ENCODE results near the gene PGM3.

Gene PGM3

DNA sequence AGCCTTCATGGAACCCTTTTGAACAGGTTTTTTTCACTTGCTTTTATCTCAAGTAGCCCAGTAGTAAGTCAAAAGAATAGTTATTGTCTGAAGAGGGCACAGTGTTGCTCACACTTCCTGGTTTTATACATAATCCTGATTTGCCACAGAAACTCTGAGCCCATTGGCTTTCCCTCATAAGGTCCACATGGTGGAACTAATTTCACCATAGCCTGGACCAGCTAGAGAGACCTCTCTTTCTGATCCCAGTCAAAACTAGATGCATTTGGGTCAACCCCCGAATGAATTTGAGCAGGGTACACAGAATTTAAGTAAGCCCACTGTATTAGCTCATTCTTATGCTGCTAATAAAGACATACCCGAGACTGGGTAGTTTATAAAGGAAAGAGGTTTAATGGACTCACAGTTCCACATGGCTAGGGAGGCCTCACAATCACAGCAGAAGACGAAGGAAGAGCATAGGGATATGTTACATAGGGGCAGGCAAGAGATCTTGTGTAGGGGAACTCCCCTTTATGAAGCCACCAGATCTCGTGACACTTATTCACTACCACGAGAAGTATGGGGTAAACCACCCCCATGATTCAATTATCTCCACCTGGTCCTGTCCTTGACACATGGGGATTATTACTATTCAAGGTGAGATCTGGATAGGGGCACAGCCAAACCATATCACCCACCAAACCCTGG is 6.3 kb upstream of the PGM3 start:
- no peak overlapping the region for H2BK12ac ChIP-seq (ENCODE audit: low read length)
- no peak overlapping the region for H3K14ac ChIP-seq (ENCODE audit: low read length)
- H3K4me3 ChIP-seq (ENCODE audit: low read length in 2 of 2): no peak overlapping the region
- H2AK5ac ChIP-seq (ENCODE audit: low read depth, low read length): no peak overlapping the region
- no peak overlapping the region for H4K91ac ChIP-seq (ENCODE audit: low read depth, low read length, poor library complexity)
- no peaks in the 10 kb centered on the region for H3K79me1 ChIP-seq (ENCODE audit: low read depth, low read length)
- no peak overlapping the region for H3K4ac ChIP-seq (ENCODE audit: low read length)
- H2BK15ac ChIP-seq (ENCODE audit: low read length): no peak overlapping the region
- no peak overlapping the region for H3K27ac ChIP-seq (replicated peaks; ENCODE audit: low read length)
- H2AFZ ChIP-seq (ENCODE audit: low read length): no peak overlapping the region
- DNase-seq (ENCODE audit: low spot score): no peak
- no peak overlapping the region for H3K23ac ChIP-seq (ENCODE audit: low read depth, low read length, poor library complexity)
- H2BK5ac ChIP-seq (ENCODE audit: low read length): no peak overlapping the region
- H4K8ac ChIP-seq (ENCODE audit: low read depth, low read length): no peak overlapping the region
- no peak overlapping the region for H3K4me2 ChIP-seq (ENCODE audit: insufficient read depth, low read length, poor library complexity, severe bottlenecking)
- H3K9me3 ChIP-seq (replicated peaks in 1 of 2; ENCODE audit: control insufficient read depth in 2 of 2, insufficient read depth in 1 of 2, low read depth in 1 of 2, low read length in 2 of 2): no peaks in the 10 kb centered on the region
- no peak overlapping the region for H3K18ac ChIP-seq (ENCODE audit: low read length)
- peaks cover 6 to 32% of the 10 kb centered on the region in 2 donors for H3K36me3 ChIP-seq (replicated peaks in 1 of 2; ENCODE audit: control insufficient read depth in 2 of 2, insufficient read depth in 2 of 2, low read length in 2 of 2)
- H3K4me1 ChIP-seq (ENCODE audit: control insufficient read depth in 2 of 2, insufficient read depth in 1 of 2, low read depth in 1 of 2, low read length in 2 of 2): peaks cover 0 to 2% of the 10 kb centered on the region in 2 donors
- no peak overlapping the region for H2BK120ac ChIP-seq (ENCODE audit: low read depth, low read length)
- no peak overlapping the region for H3K9ac ChIP-seq (ENCODE audit: low read depth, low read length, poor library complexity)
- WGBS, 2 donors (ENCODE audit: extremely low coverage in 2 of 2, insufficient read length in 2 of 2, insufficient replicate concordance in 1 of 2): no CpG with 5 or more reads among the region's 5 CpGs
- H3K27me3 ChIP-seq (ENCODE audit: control insufficient read depth in 3 of 3, insufficient read depth in 3 of 3, low read depth in 1 of 3, low read length in 3 of 3): no peaks in the 10 kb centered on the region

DNA sequence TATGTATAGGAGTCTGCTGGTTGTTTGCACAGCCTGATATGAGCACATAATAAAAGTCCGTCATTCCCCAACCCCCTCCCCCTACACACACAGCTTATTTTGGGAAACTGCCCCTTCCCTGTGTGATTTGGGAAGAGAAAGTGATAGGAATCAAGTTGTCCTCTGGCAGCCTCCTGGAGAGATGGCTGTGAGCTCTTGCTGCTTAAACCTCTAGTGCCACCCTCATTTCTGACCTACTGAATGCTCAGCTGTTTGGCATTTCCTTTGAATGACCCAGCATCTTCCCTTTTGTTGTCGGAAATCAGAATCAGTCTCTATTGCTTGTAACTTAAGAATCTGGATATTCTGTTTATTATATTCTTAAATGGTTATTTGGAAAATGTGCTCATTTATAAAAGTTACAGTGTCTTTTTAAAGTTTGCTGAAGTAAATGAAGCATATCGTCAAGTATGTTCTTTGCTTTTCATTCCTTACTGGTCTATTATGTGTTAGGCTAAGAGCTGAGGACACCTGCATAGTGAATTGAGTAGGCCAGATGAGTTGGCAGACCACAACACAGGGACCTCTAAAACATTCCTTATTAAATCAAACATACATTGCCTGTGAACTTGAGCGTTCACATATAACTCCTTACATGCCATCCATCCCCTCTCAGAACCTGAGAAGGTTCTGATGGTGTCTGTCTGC is 5.6 kb upstream of the PGM3 start:
- H2AFZ ChIP-seq (ENCODE audit: low read length): no peak overlapping the region
- H3K9ac ChIP-seq (ENCODE audit: low read depth, low read length, poor library complexity): no peak overlapping the region
- no peaks in the 10 kb centered on the region for H3K79me1 ChIP-seq (ENCODE audit: low read depth, low read length)
- H3K4me2 ChIP-seq (ENCODE audit: insufficient read depth, low read length, poor library complexity, severe bottlenecking): no peak overlapping the region
- H3K27me3 ChIP-seq (ENCODE audit: control insufficient read depth in 3 of 3, insufficient read depth in 3 of 3, low read depth in 1 of 3, low read length in 3 of 3): no peaks in the 10 kb centered on the region
- no peak overlapping the region for H3K4me3 ChIP-seq (ENCODE audit: low read length in 2 of 2)
- no peak overlapping the region for H4K8ac ChIP-seq (ENCODE audit: low read depth, low read length)
- no peak overlapping the region for H2BK15ac ChIP-seq (ENCODE audit: low read length)
- peaks cover 2 to 5% of the 10 kb centered on the region in 2 donors for H3K4me1 ChIP-seq (ENCODE audit: control insufficient read depth in 2 of 2, insufficient read depth in 1 of 2, low read depth in 1 of 2, low read length in 2 of 2)
- no peak overlapping the region for H3K23ac ChIP-seq (ENCODE audit: low read depth, low read length, poor library complexity)
- DNase-seq (ENCODE audit: low spot score): no peak
- no CpG with 5 or more reads among the region's 4 CpGs for WGBS, 2 donors (ENCODE audit: extremely low coverage in 2 of 2, insufficient read length in 2 of 2, insufficient replicate concordance in 1 of 2)
- no peak overlapping the region for H2AK5ac ChIP-seq (ENCODE audit: low read depth, low read length)
- no peaks in the 10 kb centered on the region for H3K9me3 ChIP-seq (replicated peaks in 1 of 2; ENCODE audit: control insufficient read depth in 2 of 2, insufficient read depth in 1 of 2, low read depth in 1 of 2, low read length in 2 of 2)
- H3K4ac ChIP-seq (ENCODE audit: low read length): no peak overlapping the region
- no peak overlapping the region for H3K14ac ChIP-seq (ENCODE audit: low read length)
- peaks cover 6 to 32% of the 10 kb centered on the region in 2 donors for H3K36me3 ChIP-seq (replicated peaks in 1 of 2; ENCODE audit: control insufficient read depth in 2 of 2, insufficient read depth in 2 of 2, low read length in 2 of 2)
- H2BK12ac ChIP-seq (ENCODE audit: low read length): no peak overlapping the region
- H3K27ac ChIP-seq (replicated peaks; ENCODE audit: low read length): no peak overlapping the region
- no peak overlapping the region for H2BK5ac ChIP-seq (ENCODE audit: low read length)
- H3K18ac ChIP-seq (ENCODE audit: low read length): no peak overlapping the region
- no peak overlapping the region for H2BK120ac ChIP-seq (ENCODE audit: low read depth, low read length)
- no peak overlapping the region for H4K91ac ChIP-seq (ENCODE audit: low read depth, low read length, poor library complexity)

DNA sequence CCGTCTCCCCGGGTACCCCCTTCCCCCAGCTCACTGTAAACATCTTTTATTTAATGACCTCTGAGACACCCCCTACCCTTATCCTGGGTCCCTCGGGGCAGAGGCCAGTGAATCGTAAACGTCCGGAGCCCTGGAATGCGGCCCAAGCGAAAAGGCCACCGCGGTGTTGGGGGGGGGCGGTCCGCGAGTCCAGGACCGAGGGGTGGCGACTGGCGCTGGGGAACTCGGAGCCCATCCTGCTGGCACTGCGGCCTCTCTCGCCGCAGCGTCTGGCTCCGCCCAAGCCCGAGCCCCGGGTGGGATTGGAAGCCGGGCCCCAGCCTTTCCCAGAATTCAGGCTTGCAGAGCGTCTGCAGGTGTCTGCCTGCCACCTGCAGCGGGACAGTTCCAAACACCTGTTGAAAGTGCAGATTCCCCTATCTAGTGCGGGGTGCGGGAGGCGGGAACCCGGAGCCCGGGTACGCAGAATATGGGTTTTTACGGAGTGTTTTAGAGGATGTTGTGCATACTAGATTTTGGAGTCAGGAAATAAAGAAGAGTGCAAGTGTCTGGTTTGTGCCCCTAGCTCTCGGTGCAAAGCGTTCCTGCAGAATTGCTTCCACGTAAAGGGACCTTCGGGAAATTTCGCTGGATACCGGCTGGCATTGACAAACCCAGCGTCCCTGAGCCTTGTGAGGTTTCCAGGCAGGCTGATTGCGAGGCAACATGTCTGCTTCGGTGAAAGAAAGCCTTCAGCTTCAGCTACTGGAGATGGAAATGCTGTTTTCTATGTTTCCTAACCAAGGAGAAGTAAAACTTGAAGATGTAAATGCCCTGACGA is 892 bp upstream of the PGM3 start:
- Histone ChIP-seq H2BK5ac (ENCODE audit: low read length) (no peak overlapping the region), H3K36me3 (replicated peaks in 1 of 2; ENCODE audit: control insufficient read depth in 2 of 2, insufficient read depth in 2 of 2, low read length in 2 of 2) (peaks cover 11 to 53% of the 10 kb centered on the region in 2 donors), H3K18ac (ENCODE audit: low read length) (peak overlapping the region; percentile 81), H2BK12ac (ENCODE audit: low read length) (no peak overlapping the region), H2AFZ (ENCODE audit: low read length) (peak overlapping the region; percentile 93), H3K9ac (ENCODE audit: low read depth, low read length, poor library complexity) (peak overlapping the region; percentile 67), H3K79me1 (ENCODE audit: low read depth, low read length) (no peaks in the 10 kb centered on the region), H2BK120ac (ENCODE audit: low read depth, low read length) (no peak overlapping the region), H3K4me1 (ENCODE audit: control insufficient read depth in 2 of 2, insufficient read depth in 1 of 2, low read depth in 1 of 2, low read length in 2 of 2) (peaks cover 3 to 8% of the 10 kb centered on the region in 2 donors), H3K4ac (ENCODE audit: low read length) (no peak overlapping the region), H3K4me3 (ENCODE audit: low read length in 2 of 2) (peak overlapping the region; percentile 73 to 95), H2AK5ac (ENCODE audit: low read depth, low read length) (no peak overlapping the region), H4K91ac (ENCODE audit: low read depth, low read length, poor library complexity) (no peak overlapping the region), H3K23ac (ENCODE audit: low read depth, low read length, poor library complexity) (peak overlapping the region; percentile 31), H4K8ac (ENCODE audit: low read depth, low read length) (no peak overlapping the region), H3K27ac (replicated peaks; ENCODE audit: low read length) (peak overlapping the region; percentile 63), H2BK15ac (ENCODE audit: low read length) (no peak overlapping the region), H3K4me2 (ENCODE audit: insufficient read depth, low read length, poor library complexity, severe bottlenecking) (peak overlapping the region; percentile 68), H3K14ac (ENCODE audit: low read length) (no peak overlapping the region), H3K27me3 (ENCODE audit: control insufficient read depth in 3 of 3, insufficient read depth in 3 of 3, low read depth in 1 of 3, low read length in 3 of 3) (no peaks in the 10 kb centered on the region), H3K9me3 (replicated peaks in 1 of 2; ENCODE audit: control insufficient read depth in 2 of 2, insufficient read depth in 1 of 2, low read depth in 1 of 2, low read length in 2 of 2) (no peaks in the 10 kb centered on the region)
- DNase-seq (ENCODE audit: low spot score): peak; percentile 67
- WGBS, 2 donors (ENCODE audit: extremely low coverage in 2 of 2, insufficient read length in 2 of 2, insufficient replicate concordance in 1 of 2): no CpG with 5 or more reads among the region's 44 CpGs

DNA sequence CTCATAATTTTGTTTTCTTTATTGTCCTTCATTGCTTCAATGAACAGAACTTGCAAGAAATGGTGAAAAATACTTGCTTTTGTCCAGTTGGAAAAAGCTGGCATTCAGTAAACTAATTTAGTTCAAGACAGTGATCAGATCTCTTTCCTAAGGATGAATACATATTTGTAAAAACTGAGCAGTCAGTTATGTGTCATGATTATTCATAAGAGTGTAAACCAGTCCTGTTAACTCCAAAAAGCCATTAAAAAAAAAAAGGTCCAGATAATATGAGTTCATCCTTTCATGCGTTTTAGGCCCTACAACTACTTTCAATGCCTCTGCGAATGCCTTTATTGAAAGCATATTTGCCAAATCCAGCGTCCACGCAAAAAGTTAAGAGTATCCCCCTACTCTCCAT is 609 bp downstream of the PGM3 start:
- Histone ChIP-seq H3K27ac (replicated peaks; ENCODE audit: low read length) (no peak overlapping the region), H2AK5ac (ENCODE audit: low read depth, low read length) (no peak overlapping the region), H3K36me3 (replicated peaks in 1 of 2; ENCODE audit: control insufficient read depth in 2 of 2, insufficient read depth in 2 of 2, low read length in 2 of 2) (peaks cover 13 to 64% of the 10 kb centered on the region in 2 donors), H2AFZ (ENCODE audit: low read length) (peak overlapping the region; percentile 93), H3K4me1 (ENCODE audit: control insufficient read depth in 2 of 2, insufficient read depth in 1 of 2, low read depth in 1 of 2, low read length in 2 of 2) (peaks cover 3 to 8% of the 10 kb centered on the region in 2 donors), H3K4me2 (ENCODE audit: insufficient read depth, low read length, poor library complexity, severe bottlenecking) (peak overlapping the region; percentile 54), H3K14ac (ENCODE audit: low read length) (no peak overlapping the region), H4K8ac (ENCODE audit: low read depth, low read length) (no peak overlapping the region), H3K9ac (ENCODE audit: low read depth, low read length, poor library complexity) (peak overlapping the region; percentile 87), H3K27me3 (ENCODE audit: control insufficient read depth in 3 of 3, insufficient read depth in 3 of 3, low read depth in 1 of 3, low read length in 3 of 3) (no peaks in the 10 kb centered on the region), H4K91ac (ENCODE audit: low read depth, low read length, poor library complexity) (no peak overlapping the region), H3K23ac (ENCODE audit: low read depth, low read length, poor library complexity) (no peak overlapping the region), H2BK5ac (ENCODE audit: low read length) (peak overlapping the region; percentile 58), H3K18ac (ENCODE audit: low read length) (no peak overlapping the region), H3K9me3 (replicated peaks in 1 of 2; ENCODE audit: control insufficient read depth in 2 of 2, insufficient read depth in 1 of 2, low read depth in 1 of 2, low read length in 2 of 2) (no peaks in the 10 kb centered on the region), H2BK12ac (ENCODE audit: low read length) (no peak overlapping the region), H3K4ac (ENCODE audit: low read length) (no peak overlapping the region), H3K79me1 (ENCODE audit: low read depth, low read length) (no peaks in the 10 kb centered on the region), H2BK15ac (ENCODE audit: low read length) (no peak overlapping the region), H3K4me3 (ENCODE audit: low read length in 2 of 2) (peak overlapping the region; percentile 73 to 95), H2BK120ac (ENCODE audit: low read depth, low read length) (no peak overlapping the region)
- WGBS, 2 donors (ENCODE audit: extremely low coverage in 2 of 2, insufficient read length in 2 of 2, insufficient replicate concordance in 1 of 2): no CpG with 5 or more reads among the region's 4 CpGs
- DNase-seq (ENCODE audit: low spot score): no peak
